ENCODE measurements around the gene OR6S1.
"Not testable (repeated sequence)": the region's sequence is repeated elsewhere in the genome, so short reads cannot be mapped to it uniquely, and the experiment has no call there.

The OR6S1 gene

GRCh38 chr14:20608383-20609110 is 32.9 kb downstream of the OR6S1 start:
- no peak for DNase-seq

GRCh38 chr14:20607617-20608016 is 33.9 kb downstream of the OR6S1 start:
- DNase-seq = no peak

- no peak for DNase-seq
These were observed 34.6 kb downstream of the OR6S1 start for GRCh38 chr14:20606902-20607242.

- no peak for DNase-seq
These were observed 35.1 kb downstream of the OR6S1 start for GRCh38 chr14:20606190-20606901.

DNA sequence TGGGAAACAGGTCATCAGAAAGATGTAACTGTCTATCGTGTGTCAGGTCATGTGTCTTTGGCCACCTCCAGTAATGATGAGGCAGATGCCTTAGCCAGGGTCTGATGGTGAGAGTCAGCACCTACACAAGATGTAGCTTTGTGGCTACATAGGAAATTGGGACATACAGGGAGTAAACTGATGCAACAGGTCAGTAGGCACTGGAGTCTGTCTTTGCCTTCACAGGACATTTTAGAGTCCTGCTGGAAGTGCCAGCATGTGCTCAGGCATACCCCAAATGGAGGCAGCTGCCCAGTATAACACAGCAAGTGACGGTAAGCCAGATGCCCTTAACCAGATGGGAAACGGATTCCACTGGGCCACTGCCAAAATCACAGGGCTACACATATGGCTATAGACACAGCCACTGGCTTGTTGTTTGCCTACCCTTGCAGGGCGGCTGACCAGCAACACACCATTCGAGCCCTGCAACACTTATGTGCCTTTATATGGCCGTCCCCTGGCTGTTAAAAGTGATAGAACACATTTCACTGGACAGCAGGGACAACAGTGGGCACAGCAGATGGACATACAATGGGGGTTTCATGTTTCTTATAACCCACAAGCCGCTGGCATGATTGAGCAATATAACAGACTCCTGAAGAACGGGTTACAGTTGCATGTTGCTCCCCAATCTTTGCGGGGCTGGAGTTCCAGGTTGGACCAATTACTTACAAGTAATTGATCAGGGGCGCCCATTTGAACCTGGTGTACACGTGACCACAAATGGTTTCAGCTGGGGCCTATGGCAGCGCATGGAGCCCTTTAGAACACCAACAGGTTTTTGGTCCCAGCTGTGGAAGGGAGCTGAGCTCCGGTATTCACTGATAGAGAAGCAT is 37.4 kb downstream of the OR6S1 start:
- DNase-seq = no peak

GRCh38 chr14:20602583-20602982 is 38.9 kb downstream of the OR6S1 start:
- no peak for DNase-seq

- DNase-seq = no peak
These were observed 40.0 kb downstream of the OR6S1 start for GRCh38 chr14:20601522-20601921.

DNA sequence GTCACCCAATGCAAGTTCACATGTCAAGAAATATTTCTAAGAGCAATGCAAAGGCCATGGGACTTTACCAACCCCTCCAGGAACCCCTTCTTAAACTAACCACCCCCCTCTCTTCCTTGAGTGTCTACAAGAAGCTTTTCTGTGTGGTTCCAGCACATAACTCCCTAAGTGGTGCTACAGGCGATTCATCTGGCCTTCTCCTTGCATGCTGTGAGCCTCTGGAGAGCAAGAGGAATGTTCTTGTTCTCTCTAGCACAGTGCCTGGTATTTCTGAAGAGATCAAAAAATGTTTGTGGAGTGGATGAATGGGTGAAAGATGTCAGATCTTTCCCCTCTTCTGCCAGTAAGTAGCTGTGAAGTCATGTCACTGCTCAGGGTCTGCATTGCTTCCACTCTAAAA is 44.4 kb downstream of the OR6S1 start:
- no peak for DNase-seq

DNA sequence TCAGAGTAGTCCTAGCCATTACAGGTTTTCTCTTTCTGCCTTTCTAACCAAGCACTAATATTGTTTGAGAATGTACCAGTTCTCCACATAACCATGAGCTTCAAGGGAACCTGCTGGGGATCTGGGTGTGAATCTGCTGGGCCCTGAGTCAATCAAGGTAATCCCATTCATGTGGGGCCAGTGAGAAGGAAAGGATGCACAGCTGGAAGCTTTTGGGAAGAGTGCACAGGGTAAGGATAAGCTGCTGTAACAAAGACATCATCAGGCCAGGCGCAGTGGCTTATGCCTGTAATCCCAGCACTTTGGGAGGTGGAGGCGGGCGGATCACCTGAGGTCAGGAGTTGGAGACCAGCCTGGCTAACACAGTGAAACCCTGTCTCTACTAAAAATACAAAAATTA is 45.8 kb downstream of the OR6S1 start:
- not testable (repeated sequence) for DNase-seq

GRCh38 chr14:20592574-20592973 is 48.9 kb downstream of the OR6S1 start:
- no peak for DNase-seq

- DNase-seq = no peak
These were observed 50.3 kb downstream of the OR6S1 start, which contains the start of gene RNASE12 for GRCh38 chr14:20591235-20591634. Gene RNASE12, minus strand, starts transcription at chr14:20591376. Its CDS starts 653 bp downstream, at chr14:20590723.
